A549 (cell line): Measurements from ENCODE around the gene ARHGEF19. TPM values are rescaled to one million over a fixed set of nuclear protein-coding genes. Genes with fewer than 3 reads are reported as not detected.
A peak's percentile ranks its signal among the peaks of the same experiment; 100 is the strongest.

Experiments used
- ATAC-seq, 2 experiments: fragments of 200-7000 bp in 1 of 2; fragments of >200 bp in 1 of 2; cut with Nextera tagmentation in 1 of 2; cut with Tn5 transposase in 1 of 2; 3 replicates each; pipeline versions ENCODE4 v1.8.0 to v1.9.1; 2018 to 2020; ENCODE audit warnings: mild to moderate bottlenecking in 1 of 2, moderate library complexity in 1 of 2
- CTCF ChIA-PET: fragments of 300-600 bp; sonication (Branson Sonifier 250); formaldehyde crosslinking; extraction: SDS; loops from one replicate; lab custom pipeline; 2021; ENCODE audit warnings: antibody characterized with exemption, inconsistent platforms; lab: Yijun Ruan, JAX
- POLR2A ChIA-PET: fragments of 350-600 bp; formaldehyde crosslinking; extraction: SDS; loops from one replicate; lab custom pipeline; 2021; ENCODE audit warnings: antibody characterized with exemption, inconsistent platforms; lab: Yijun Ruan, JAX
- DNase-seq, 2 experiments: peaks; one replicate each; pipeline versions ENCODE4 v3.0.0 to v3.0.0-alpha.2; 2011 to 2016; ENCODE audit warnings: low read depth in 1 of 2, low spot score in 1 of 2
- FAIRE-seq: peaks from 2 replicates; lab custom pipeline; 2011; peaks lifted over from hg19 to GRCh38; lab: Jason Lieb, UNC
- H3K27ac ChIP-seq, 2 experiments: fragments of >200 bp; sonication (Bioruptor Twin); formaldehyde crosslinking; 3 replicates each; pipeline ENCODE4 v1.5.1; 2016 to 2017
- H3K4me1 ChIP-seq: fragments of >200 bp; sonication (Bioruptor Twin); formaldehyde crosslinking; 3 replicates; pipeline ENCODE4 v1.6.1; 2016
- H3K4me2 ChIP-seq: fragments of >200 bp; sonication (Bioruptor Twin); formaldehyde crosslinking; 3 replicates; pipeline ENCODE4 v1.6.1; 2016
- H3K4me3 ChIP-seq: fragments of >200 bp; sonication (Bioruptor Twin); formaldehyde crosslinking; 3 replicates; pipeline ENCODE4 v1.5.1; 2016
- H3K9me3 ChIP-seq: fragments of >200 bp; sonication (Bioruptor Twin); formaldehyde crosslinking; 3 replicates; pipeline ENCODE4 v1.6.1; 2016
- BHLHE40 ChIP-seq: IDR thresholded peaks from 2 replicates; pipeline ENCODE4 v1.6.1; 2012; ENCODE audit warnings: low read depth, low read length, inconsistent platforms
- CHD4 ChIP-seq: fragments of 200-600 bp; sonication (generic); IDR thresholded peaks from 2 replicates; pipeline ENCODE4 v1.6.1; 2016; ENCODE audit warnings: antibody characterized with exemption, mild to moderate bottlenecking, borderline replicate concordance
- EHMT2 ChIP-seq: fragments of 200-600 bp; sonication (generic); IDR thresholded peaks from 2 replicates; pipeline ENCODE4 v1.6.1; 2016; ENCODE audit warnings: antibody characterized with exemption, low read depth, mild to moderate bottlenecking, moderate library complexity
- ELK1 ChIP-seq: fragments of 150-350 bp; IDR thresholded peaks from 2 replicates; pipeline ENCODE4 v1.6.1; 2014; ENCODE audit warnings: low read depth, mild to moderate bottlenecking, low read length
- ESRRA ChIP-seq: fragments of 150-350 bp; IDR thresholded peaks from 2 replicates; pipeline ENCODE4 v1.6.1; 2014; ENCODE audit warnings: mild to moderate bottlenecking, low read length, borderline replicate concordance
- FOSL2 ChIP-seq, 2 experiments: fragments of 450-650 bp in 1 of 2; fragments of >200 bp in 1 of 2; sonication (Bioruptor Twin) in 1 of 2; formaldehyde crosslinking; IDR thresholded peaks; 2 replicates each; pipeline versions ENCODE4 v1.5.0 to v1.6.1; 2016 to 2020; ENCODE audit warnings: mild to moderate bottlenecking in 1 of 2, moderate library complexity in 1 of 2
- HES2 ChIP-seq: fragments of >200 bp; sonication (Bioruptor Twin); formaldehyde crosslinking; IDR thresholded peaks from 2 replicates; pipeline ENCODE4 v1.6.1; 2016
- HEYL ChIP-seq: fragments of 250-450 bp; sonication (Bioruptor Pico); IDR thresholded peaks from 2 replicates; pipeline ENCODE4 v1.8.0; 2021; ENCODE audit warnings: mild to moderate bottlenecking, moderate library complexity
- HOXA7 ChIP-seq: fragments of 250-450 bp; sonication (Bioruptor Pico); IDR thresholded peaks from 2 replicates; pipeline ENCODE4 v1.5.0; 2020; ENCODE audit warnings: mild to moderate bottlenecking, moderate library complexity
- HOXB13 ChIP-seq: fragments of 250-450 bp; sonication (Bioruptor Pico); IDR thresholded peaks from 2 replicates; pipeline ENCODE4 v1.5.0; 2020; ENCODE audit warnings: low read depth, mild to moderate bottlenecking, moderate library complexity
- HOXB5 ChIP-seq: fragments of 250-450 bp; sonication (Bioruptor Pico); IDR thresholded peaks from 2 replicates; pipeline ENCODE4 v1.5.0; 2020; ENCODE audit warnings: mild to moderate bottlenecking, moderate library complexity
- MAFK ChIP-seq: fragments of 450-650 bp; IDR thresholded peaks from 2 replicates; pipeline ENCODE4 v1.6.1; 2014; ENCODE audit not compliant: partially characterized antibody
- MAZ ChIP-seq: fragments of 150-350 bp; IDR thresholded peaks from 2 replicates; pipeline ENCODE4 v1.6.1; 2014; ENCODE audit warnings: antibody characterized with exemption, low read depth, low read length, borderline replicate concordance
- MYC ChIP-seq: IDR thresholded peaks from 2 replicates; pipeline ENCODE4 v1.6.1; 2012; ENCODE audit warnings: mild to moderate bottlenecking, inconsistent platforms, low read length, improper control_type of control experiment, borderline replicate concordance
- POLR2A ChIP-seq: IDR thresholded peaks from 2 replicates; pipeline ENCODE4 v1.6.1; 2012; ENCODE audit warnings: mild to moderate bottlenecking, low read length
- POLR2AphosphoS2 ChIP-seq: conservative IDR thresholded peaks from 2 replicates; pipeline ENCODE4 v1.6.1; 2012; ENCODE audit warnings: low read length, improper control_type of control experiment, inconsistent platforms
- RARB ChIP-seq: fragments of 250-450 bp; sonication (Bioruptor Pico); IDR thresholded peaks from 2 replicates; pipeline ENCODE4 v1.8.0; 2021; ENCODE audit warnings: mild to moderate bottlenecking, moderate library complexity
- SREBF2 ChIP-seq: fragments of 450-650 bp; IDR thresholded peaks from 2 replicates; pipeline ENCODE4 v1.6.1; 2014; ENCODE audit warnings: mild to moderate bottlenecking, moderate library complexity
- TFCP2L1 ChIP-seq: fragments of 250-450 bp; sonication (Bioruptor Pico); IDR thresholded peaks from 2 replicates; pipeline ENCODE4 v1.5.0; 2021; ENCODE audit warnings: mild to moderate bottlenecking
- TP53 ChIP-seq: fragments of 250-450 bp; sonication (Bioruptor Pico); IDR thresholded peaks from 2 replicates; pipeline ENCODE4 v1.5.0; 2021; ENCODE audit warnings: mild to moderate bottlenecking, moderate library complexity
- ZFP36 ChIP-seq: fragments of 450-650 bp; IDR thresholded peaks from 2 replicates; pipeline ENCODE4 v1.6.1; 2014; ENCODE audit warnings: borderline replicate concordance; ENCODE audit not compliant: partially characterized antibody
- ZSCAN20 ChIP-seq: fragments of 250-450 bp; sonication (Bioruptor Pico); IDR thresholded peaks from 2 replicates; pipeline ENCODE4 v1.8.0; 2022; ENCODE audit warnings: mild to moderate bottlenecking, moderate library complexity
- WGBS: methylation state at CpG from one replicate; pipeline ENCODE4 v1.1.6; 2017; ENCODE audit errors: missing lambda C conversion rate; 5-methylcytosine and 5-hydroxymethylcytosine counted together
- polyA plus RNA-seq, 4 experiments: library from polyadenylated mRNA; depleted of rRNA in 3 of 4; stranded (reverse); fragments of >200 nt; fragmentation: RNase III in 1 of 4; extraction: RNeasy Plus Mini Kit Qiagen cat#74134 plus additional on column Dnase treatment in 1 of 4; gene quantifications; 2 replicates in 3 of 4; 3 replicates in 1 of 4; pipeline ENCODE4 v1.2.3, GENCODE V29; 2011 to 2017
- TF ChIP-seq, protein P1 (sequence below): fragments of 450-650 bp; IDR thresholded peaks from 2 replicates; pipeline ENCODE4 v1.6.1; 2014; ENCODE audit warnings: antibody characterized with exemption

Gene ARHGEF19
- polyA plus RNA-seq, 2 of the 4 experiments (the other 2 are of a cell fraction) = 6.1 to 9.2 TPM

- ChIA-PET CTCF (interaction anchor here (1.1 to 14.7 kb wide), 5 partner anchors 12 to 183 kb away, joined by 3 to 318 read pairs (median 26); partner anchors contain the start of gene EPHA2), POLR2A (interaction anchor here (0.5 kb wide), 1 partner anchor 29 kb away, joined by 3 read pairs; no protein-coding TSS in a partner anchor)
- no peak for FAIRE-seq
- DNase-seq = no peak
- H3K27ac ChIP-seq = peak overlapping the region in 1 of 2 experiments; percentile 93; a peak in 3 of 6 replicates
- H3K4me2 ChIP-seq = no peak overlapping the region
- peaks cover 41% of the 10 kb centered on the region for H3K4me1 ChIP-seq
- WGBS = 90% methylated on average over 6 of the region's 6 CpGs
- no peak for TF ChIP-seq HOXB5 (CRISPR knock-in tag)
- TF ChIP-seq, all 56 proteins: peak for 0
- no peaks in the 10 kb centered on the region for H3K9me3 ChIP-seq
- no peak for ATAC-seq
- no peak overlapping the region for H3K4me3 ChIP-seq
Observed at GRCh38 chr1:16191916-16192546, 20.4 kb downstream of the ARHGEF19 start.

- CTCF ChIA-PET = interaction anchor here (0.6 to 14.7 kb wide), 6 partner anchors 9 to 111 kb away, joined by 3 to 318 read pairs (median 16); partner anchors contain the start of gene EPHA2
- ATAC-seq = no peak
Observed at GRCh38 chr1:16191309-16191708, 21.1 kb downstream of the ARHGEF19 start.

DNA sequence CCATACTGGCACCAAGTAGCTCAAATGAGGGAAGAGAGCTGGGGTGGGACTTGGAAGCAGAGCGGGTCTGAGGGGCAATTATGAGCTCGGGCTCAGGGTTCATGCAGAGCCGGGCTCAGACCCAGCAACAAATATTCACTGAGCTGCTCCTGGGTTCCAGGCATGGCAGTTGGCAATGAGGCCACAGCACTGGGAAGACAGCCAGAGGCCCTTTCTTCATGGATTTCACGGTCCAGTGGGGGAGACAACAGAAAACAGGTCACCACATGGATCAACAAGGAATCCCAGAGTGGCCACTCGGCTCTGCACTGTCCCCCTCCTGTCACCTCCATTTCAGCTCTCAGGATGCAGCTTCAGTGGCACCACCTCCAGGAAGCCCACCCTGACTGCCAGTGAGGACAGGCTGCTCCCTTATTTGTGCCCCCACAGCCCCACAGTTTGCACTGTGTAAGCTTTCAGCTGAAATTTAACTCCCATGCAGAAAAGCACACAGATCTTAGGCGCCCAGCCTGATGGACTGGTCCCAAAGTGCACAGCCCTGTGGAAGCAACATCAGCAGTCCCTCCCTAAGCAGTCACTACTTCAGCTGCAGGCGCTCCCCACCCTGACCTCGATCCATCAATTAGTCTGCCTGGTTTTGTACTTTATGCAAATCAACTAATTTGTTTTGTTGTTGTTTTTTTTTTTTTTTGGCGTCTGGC is 22.4 kb downstream of the ARHGEF19 start:
- CTCF ChIA-PET = interaction anchor here (1.0 to 14.7 kb wide), 13 partner anchors 10 to 116 kb away, joined by 3 to 318 read pairs (median 5); partner anchors contain the start of genes CPLANE2, EPHA2 and FAM131C
- peaks cover 48% of the 10 kb centered on the region for H3K4me1 ChIP-seq
- peak overlapping the region; percentile 93 to 95 for H3K27ac ChIP-seq
- ATAC-seq = no peak
- TF ChIP-seq EHMT2 (no peak), HOXB5 (CRISPR knock-in tag) (no peak), POLR2AphosphoS2 (no peak), HES2 (no peak), RARB (no peak), ZFP36 (peak; percentile 92), HOXB13 (CRISPR knock-in tag) (no peak), CHD4 (no peak)
- DNase-seq = no peak
- H3K4me3 ChIP-seq = no peak overlapping the region
- no peak for FAIRE-seq
- POLR2A ChIA-PET = no interaction called here
- H3K9me3 ChIP-seq = no peaks in the 10 kb centered on the region
- peak overlapping the region; percentile 81 for H3K4me2 ChIP-seq
- 69% methylated on average over 8 of the region's 9 CpGs for WGBS

More at GRCh38 chr1:16191309-16191708, 21.1 kb downstream of the ARHGEF19 start:
- Histone ChIP-seq H3K4me2 (no peak overlapping the region), H3K27ac (peak overlapping the region in 1 of 2 experiments; percentile 93; a peak in 4 of 6 replicates), H3K9me3 (no peaks in the 10 kb centered on the region), H3K4me1 (peaks cover 47% of the 10 kb centered on the region), H3K4me3 (no peak overlapping the region)
- DNase-seq = no peak
- POLR2A ChIA-PET = interaction anchor here (0.5 kb wide), 1 partner anchor 29 kb away, joined by 3 read pairs; no protein-coding TSS in a partner anchor
- no peak for TF ChIP-seq HEYL
- TF ChIP-seq TFCP2L1 = no peak
- no peak for TF ChIP-seq ZFP36
- TF ChIP-seq ELK1 = no peak
- TF ChIP-seq FOSL2 (IDR thresholded peaks at IDR 0.05) = no peak
- TF ChIP-seq FOSL2 (CRISPR knock-in tag; IDR thresholded peaks at IDR 0.05) = no peak
- no peak for TF ChIP-seq MAFK
- no peak for TF ChIP-seq ESRRA
- no peak for TF ChIP-seq BHLHE40
- no peak for TF ChIP-seq ZSCAN20 (CRISPR knock-in tag)
- TF ChIP-seq MYC = no peak
- no peak for TF ChIP-seq SREBF2
- no peak for TF ChIP-seq HES2
- TF ChIP-seq HOXA7 = no peak
- no peak for TF ChIP-seq MAZ
- no peak for TF ChIP-seq TP53 (CRISPR knock-in tag)
- TF ChIP-seq POLR2A = no peak
- TF ChIP-seq, protein P1, sequence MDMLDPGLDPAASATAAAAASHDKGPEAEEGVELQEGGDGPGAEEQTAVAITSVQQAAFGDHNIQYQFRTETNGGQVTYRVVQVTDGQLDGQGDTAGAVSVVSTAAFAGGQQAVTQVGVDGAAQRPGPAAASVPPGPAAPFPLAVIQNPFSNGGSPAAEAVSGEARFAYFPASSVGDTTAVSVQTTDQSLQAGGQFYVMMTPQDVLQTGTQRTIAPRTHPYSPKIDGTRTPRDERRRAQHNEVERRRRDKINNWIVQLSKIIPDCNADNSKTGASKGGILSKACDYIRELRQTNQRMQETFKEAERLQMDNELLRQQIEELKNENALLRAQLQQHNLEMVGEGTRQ = no peak
- TF ChIP-seq EHMT2 = no peak
- WGBS = 80% methylated on average over 1 of the region's 1 CpG
- no peak for FAIRE-seq
